Neural cell (in vitro differentiated cells): ENCODE results near the gene IFT20.

ENCODE experiments used
- EP300 ChIP-seq: fragments of 450-650 bp; conservative IDR thresholded peaks from 2 replicates; pipeline ENCODE4 v1.6.1; 2014; ENCODE audit warnings: antibody characterized with exemption, mild to moderate bottlenecking, moderate library complexity; ENCODE audit not compliant: poor library complexity, severe bottlenecking
- EZH2 ChIP-seq: fragments of 200-600, 300-800 bp; shearing (Covaris generic), sonication (generic); IDR thresholded peaks from 2 replicates; pipeline ENCODE4 v1.6.1; 2014; ENCODE audit warnings: antibody characterized with exemption, low read length, borderline replicate concordance, mild to moderate bottlenecking; ENCODE audit not compliant: insufficient read depth, poor library complexity, severe bottlenecking
- MXI1 ChIP-seq: fragments of 450-650 bp; conservative IDR thresholded peaks from 2 replicates; pipeline ENCODE4 v1.6.1; 2014; ENCODE audit warnings: antibody characterized with exemption, mild to moderate bottlenecking; ENCODE audit not compliant: poor library complexity, severe bottlenecking
- POLR2AphosphoS5 ChIP-seq: IDR thresholded peaks from 2 replicates; pipeline ENCODE4 v1.6.1; 2012
- RAD21 ChIP-seq: fragments of 450-650 bp; conservative IDR thresholded peaks from 2 replicates; pipeline ENCODE4 v1.6.1; 2014; ENCODE audit warnings: antibody characterized with exemption, mild to moderate bottlenecking, moderate library complexity
- SMC3 ChIP-seq: fragments of 450-650 bp; conservative IDR thresholded peaks from 2 replicates; pipeline ENCODE4 v1.6.1; 2014; ENCODE audit warnings: antibody characterized with exemption, mild to moderate bottlenecking, moderate library complexity; ENCODE audit not compliant: poor library complexity
- TAF1 ChIP-seq: IDR thresholded peaks from 2 replicates; pipeline ENCODE4 v1.6.1; 2012; ENCODE audit warnings: low read depth
- TF ChIP-seq, protein P1 (sequence below): fragments of 450-650 bp; IDR thresholded peaks from 2 replicates; pipeline ENCODE4 v1.5.1; 2014; ENCODE audit warnings: antibody characterized with exemption, mild to moderate bottlenecking, moderate library complexity; ENCODE audit not compliant: poor library complexity, severe bottlenecking
- TF ChIP-seq, protein P2 (sequence below): IDR thresholded peaks from 2 replicates; pipeline ENCODE4 v1.6.1; 2012; ENCODE audit warnings: borderline replicate concordance

DNA sequence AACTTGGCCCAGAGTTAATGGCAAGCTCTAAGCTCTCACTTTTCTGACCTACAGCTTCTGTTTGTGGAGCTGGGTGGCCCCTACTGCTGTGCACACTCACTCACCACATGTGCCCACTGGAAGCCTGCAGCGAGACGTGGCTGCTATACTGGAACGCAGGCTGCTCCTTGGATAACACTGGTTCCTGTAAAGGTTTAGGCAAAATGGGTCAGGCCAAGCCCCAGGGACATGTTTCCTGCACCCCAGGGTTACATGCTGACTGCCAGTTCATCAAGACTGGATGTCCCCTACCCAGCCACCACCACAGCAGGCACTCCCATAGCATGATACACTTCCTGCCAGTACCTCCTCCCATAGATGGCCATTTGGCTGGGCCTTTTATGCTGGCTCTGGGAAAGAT is 13.7 kb upstream of the IFT20 start:
- TF ChIP-seq, protein P1, sequence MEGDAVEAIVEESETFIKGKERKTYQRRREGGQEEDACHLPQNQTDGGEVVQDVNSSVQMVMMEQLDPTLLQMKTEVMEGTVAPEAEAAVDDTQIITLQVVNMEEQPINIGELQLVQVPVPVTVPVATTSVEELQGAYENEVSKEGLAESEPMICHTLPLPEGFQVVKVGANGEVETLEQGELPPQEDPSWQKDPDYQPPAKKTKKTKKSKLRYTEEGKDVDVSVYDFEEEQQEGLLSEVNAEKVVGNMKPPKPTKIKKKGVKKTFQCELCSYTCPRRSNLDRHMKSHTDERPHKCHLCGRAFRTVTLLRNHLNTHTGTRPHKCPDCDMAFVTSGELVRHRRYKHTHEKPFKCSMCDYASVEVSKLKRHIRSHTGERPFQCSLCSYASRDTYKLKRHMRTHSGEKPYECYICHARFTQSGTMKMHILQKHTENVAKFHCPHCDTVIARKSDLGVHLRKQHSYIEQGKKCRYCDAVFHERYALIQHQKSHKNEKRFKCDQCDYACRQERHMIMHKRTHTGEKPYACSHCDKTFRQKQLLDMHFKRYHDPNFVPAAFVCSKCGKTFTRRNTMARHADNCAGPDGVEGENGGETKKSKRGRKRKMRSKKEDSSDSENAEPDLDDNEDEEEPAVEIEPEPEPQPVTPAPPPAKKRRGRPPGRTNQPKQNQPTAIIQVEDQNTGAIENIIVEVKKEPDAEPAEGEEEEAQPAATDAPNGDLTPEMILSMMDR, result no peak
- no peak for TF ChIP-seq RAD21
- no peak for TF ChIP-seq TAF1
- TF ChIP-seq EP300, result no peak
- TF ChIP-seq POLR2AphosphoS5, result no peak
- TF ChIP-seq MXI1, result no peak
- no peak for TF ChIP-seq SMC3
- TF ChIP-seq EZH2, result no peak
- TF ChIP-seq, protein P2, sequence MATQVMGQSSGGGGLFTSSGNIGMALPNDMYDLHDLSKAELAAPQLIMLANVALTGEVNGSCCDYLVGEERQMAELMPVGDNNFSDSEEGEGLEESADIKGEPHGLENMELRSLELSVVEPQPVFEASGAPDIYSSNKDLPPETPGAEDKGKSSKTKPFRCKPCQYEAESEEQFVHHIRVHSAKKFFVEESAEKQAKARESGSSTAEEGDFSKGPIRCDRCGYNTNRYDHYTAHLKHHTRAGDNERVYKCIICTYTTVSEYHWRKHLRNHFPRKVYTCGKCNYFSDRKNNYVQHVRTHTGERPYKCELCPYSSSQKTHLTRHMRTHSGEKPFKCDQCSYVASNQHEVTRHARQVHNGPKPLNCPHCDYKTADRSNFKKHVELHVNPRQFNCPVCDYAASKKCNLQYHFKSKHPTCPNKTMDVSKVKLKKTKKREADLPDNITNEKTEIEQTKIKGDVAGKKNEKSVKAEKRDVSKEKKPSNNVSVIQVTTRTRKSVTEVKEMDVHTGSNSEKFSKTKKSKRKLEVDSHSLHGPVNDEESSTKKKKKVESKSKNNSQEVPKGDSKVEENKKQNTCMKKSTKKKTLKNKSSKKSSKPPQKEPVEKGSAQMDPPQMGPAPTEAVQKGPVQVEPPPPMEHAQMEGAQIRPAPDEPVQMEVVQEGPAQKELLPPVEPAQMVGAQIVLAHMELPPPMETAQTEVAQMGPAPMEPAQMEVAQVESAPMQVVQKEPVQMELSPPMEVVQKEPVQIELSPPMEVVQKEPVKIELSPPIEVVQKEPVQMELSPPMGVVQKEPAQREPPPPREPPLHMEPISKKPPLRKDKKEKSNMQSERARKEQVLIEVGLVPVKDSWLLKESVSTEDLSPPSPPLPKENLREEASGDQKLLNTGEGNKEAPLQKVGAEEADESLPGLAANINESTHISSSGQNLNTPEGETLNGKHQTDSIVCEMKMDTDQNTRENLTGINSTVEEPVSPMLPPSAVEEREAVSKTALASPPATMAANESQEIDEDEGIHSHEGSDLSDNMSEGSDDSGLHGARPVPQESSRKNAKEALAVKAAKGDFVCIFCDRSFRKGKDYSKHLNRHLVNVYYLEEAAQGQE, result no peak
